H9 (cell line): ENCODE measurements around the gene HDDC2. TPM values are rescaled to one million over a fixed set of nuclear protein-coding genes. Genes with fewer than 3 reads are reported as not detected.

ENCODE experiments used
- DNase-seq: peaks from one replicate; pipeline ENCODE4 v3.0.0-alpha.2; 2017
- H2AFZ ChIP-seq: one replicate; pipeline ENCODE4 v1.6.1; 2013; ENCODE audit warnings: mild to moderate bottlenecking, low read length, control low read depth, moderate library complexity
- H2AK5ac ChIP-seq: 2 replicates; pipeline ENCODE4 v1.6.1; 2013; ENCODE audit warnings: low read length, control low read depth, mixed read lengths; ENCODE audit not compliant: insufficient read length
- H2BK120ac ChIP-seq: one replicate; pipeline ENCODE4 v1.6.1; 2013; ENCODE audit warnings: low read depth, mild to moderate bottlenecking, low read length, control low read depth, inconsistent platforms; ENCODE audit not compliant: poor library complexity, severe bottlenecking
- H2BK12ac ChIP-seq: 2 replicates; pipeline ENCODE4 v1.6.1; 2013; ENCODE audit warnings: low read length, control low read depth, mixed read lengths, low read depth; ENCODE audit not compliant: insufficient read length
- H2BK15ac ChIP-seq: 2 replicates; pipeline ENCODE4 v1.6.1; 2013; ENCODE audit warnings: low read depth, low read length, control low read depth
- H2BK20ac ChIP-seq: one replicate; pipeline ENCODE4 v1.6.1; 2013; ENCODE audit warnings: low read depth, mild to moderate bottlenecking, low read length, control low read depth, inconsistent platforms; ENCODE audit not compliant: poor library complexity, severe bottlenecking
- H2BK5ac ChIP-seq: 2 replicates; pipeline ENCODE4 v1.6.1; 2013; ENCODE audit warnings: low read length, control low read depth, mixed read lengths; ENCODE audit not compliant: insufficient read length
- H3K14ac ChIP-seq: 2 replicates; pipeline ENCODE4 v1.6.1; 2013; ENCODE audit warnings: low read length, control low read depth; ENCODE audit not compliant: insufficient read depth
- H3K18ac ChIP-seq: 2 replicates; pipeline ENCODE4 v1.6.1; 2013; ENCODE audit warnings: low read depth, mild to moderate bottlenecking, mixed read lengths, low read length, control low read depth; ENCODE audit not compliant: insufficient read length
- H3K23ac ChIP-seq: 2 replicates; pipeline ENCODE4 v1.6.1; 2013; ENCODE audit warnings: low read length, control low read depth, mixed read lengths, low read depth; ENCODE audit not compliant: insufficient read length
- H3K23me2 ChIP-seq: 2 replicates; pipeline ENCODE4 v1.6.1; 2013; ENCODE audit warnings: low read depth, mild to moderate bottlenecking, mixed read lengths, low read length, control low read depth; ENCODE audit not compliant: insufficient read length, poor library complexity, severe bottlenecking
- H3K27ac ChIP-seq: 2 replicates; pipeline ENCODE4 v1.5.1; 2013; ENCODE audit warnings: low read length, control low read depth, mixed read lengths, low read depth; ENCODE audit not compliant: insufficient read length
- H3K27me3 ChIP-seq: 2 replicates; pipeline ENCODE4 v1.6.1; 2013; ENCODE audit warnings: low read length, control low read depth, inconsistent platforms; ENCODE audit not compliant: insufficient read depth
- H3K4ac ChIP-seq: 2 replicates; pipeline ENCODE4 v1.6.1; 2013; ENCODE audit warnings: low read depth, mild to moderate bottlenecking, control low read depth, inconsistent platforms, low read length, moderate library complexity
- H3K4me1 ChIP-seq: 2 replicates; pipeline ENCODE4 v1.6.1; 2013; ENCODE audit warnings: low read length, control low read depth, inconsistent platforms; ENCODE audit not compliant: insufficient read depth
- H3K4me2 ChIP-seq: 2 replicates; pipeline ENCODE4 v1.6.1; 2013; ENCODE audit warnings: low read length, control low read depth, mixed read lengths; ENCODE audit not compliant: insufficient read length, insufficient read depth
- H3K56ac ChIP-seq: 2 replicates; pipeline ENCODE4 v1.6.1; 2013; ENCODE audit warnings: low read depth, mild to moderate bottlenecking, mixed read lengths, low read length, control low read depth; ENCODE audit not compliant: insufficient read length
- H3K79me1 ChIP-seq: 2 replicates; pipeline ENCODE4 v1.6.1; 2013; ENCODE audit warnings: low read depth, mild to moderate bottlenecking, moderate library complexity, low read length, control low read depth, inconsistent platforms; ENCODE audit not compliant: insufficient read depth, poor library complexity, severe bottlenecking
- H3K79me2 ChIP-seq: 2 replicates; pipeline ENCODE4 v1.6.1; 2013; ENCODE audit warnings: low read length, control low read depth, inconsistent platforms; ENCODE audit not compliant: insufficient read depth
- H3K9ac ChIP-seq: 2 replicates; pipeline ENCODE4 v1.6.1; 2013; ENCODE audit warnings: low read length, control low read depth, mixed read lengths; ENCODE audit not compliant: insufficient read length; ENCODE audit errors: extremely low read depth
- H3K9me3 ChIP-seq: one replicate; pipeline ENCODE4 v1.6.1; 2013; ENCODE audit warnings: low read depth, low read length, inconsistent platforms; ENCODE audit not compliant: control insufficient read depth
- H3T11ph ChIP-seq: one replicate; pipeline ENCODE4 v1.6.1; 2013; ENCODE audit warnings: mild to moderate bottlenecking, low read length, control low read depth, inconsistent platforms
- H4K20me1 ChIP-seq: one replicate; pipeline ENCODE4 v1.6.1; 2013; ENCODE audit not compliant: control insufficient read depth, insufficient read length, insufficient read depth
- H4K5ac ChIP-seq: 2 replicates; pipeline ENCODE4 v1.6.1; 2013; ENCODE audit warnings: low read depth, mild to moderate bottlenecking, mixed read lengths, low read length, control low read depth; ENCODE audit not compliant: insufficient read length
- H4K8ac ChIP-seq: replicated peaks from 2 replicates; pipeline ENCODE4 v1.6.1; 2013; ENCODE audit warnings: low read length, control low read depth, mixed read lengths, low read depth; ENCODE audit not compliant: insufficient read length
- H4K91ac ChIP-seq: 2 replicates; pipeline ENCODE4 v1.6.1; 2013; ENCODE audit warnings: low read depth, mild to moderate bottlenecking, moderate library complexity, mixed read lengths, low read length, control low read depth; ENCODE audit not compliant: insufficient read length
- H3K27ac Mint-ChIP-seq, 3 experiments: 2 replicates in 2 of 3; 3 replicates in 1 of 3; pipeline ENCODE4 v1.8.0; 2020 to 2021; ENCODE audit warnings: mixed read lengths in 3 of 3, mild to moderate bottlenecking in 1 of 3, moderate library complexity in 1 of 3
- H3K27me3 Mint-ChIP-seq: 2 replicates; pipeline ENCODE4 v1.8.0; 2021; ENCODE audit warnings: low read depth, mild to moderate bottlenecking, moderate library complexity, mixed read lengths
- H3K36me3 Mint-ChIP-seq, 3 experiments: 2 replicates in 2 of 3; 3 replicates in 1 of 3; pipeline ENCODE4 v1.8.0; 2020 to 2021; ENCODE audit warnings: low read depth in 3 of 3, mixed read lengths in 3 of 3; ENCODE audit not compliant: insufficient read depth in 1 of 3
- H3K4me1 Mint-ChIP-seq, 2 experiments: 2 replicates each; pipeline ENCODE4 v1.8.0; 2020; ENCODE audit warnings: mixed read lengths in 2 of 2
- H3K4me3 Mint-ChIP-seq, 2 experiments: 2 replicates in 1 of 2; 3 replicates in 1 of 2; pipeline ENCODE4 v1.8.0; 2020 to 2021; ENCODE audit warnings: mild to moderate bottlenecking in 2 of 2, mixed read lengths in 2 of 2, moderate library complexity in 1 of 2
- H3K9me3 Mint-ChIP-seq, 2 experiments: 2 replicates in 1 of 2; 3 replicates in 1 of 2; pipeline ENCODE4 v1.8.0; 2020; ENCODE audit warnings: mild to moderate bottlenecking in 2 of 2, mixed read lengths in 2 of 2, moderate library complexity in 1 of 2
- WGBS: extraction: QIAGEN DNeasy Blood & Tissue Kit; methylation state at CpG from one replicate; pipeline ENCODE4 v1.1.7; 2013; ENCODE audit warnings: missing lambda C conversion rate, low lambda C conversion rate, mixed read lengths; ENCODE audit not compliant: insufficient read length; ENCODE audit errors: extremely low coverage; 5-methylcytosine and 5-hydroxymethylcytosine counted together
- total RNA-seq: library from RNA; stranded (reverse); gene quantifications from 2 replicates; pipeline ENCODE4 v1.2.1, GENCODE V29; 2021
- TF ChIP-seq, protein P1 (sequence below): fragments of 200-600 bp; sonication (generic); conservative IDR thresholded peaks from 3 replicates; pipeline ENCODE4 v1.8.0; 2021; ENCODE audit warnings: antibody characterized with exemption, mild to moderate bottlenecking

The HDDC2 gene
- total RNA-seq, 1 experiment from 2014 or later: 77.8 TPM

DNA sequence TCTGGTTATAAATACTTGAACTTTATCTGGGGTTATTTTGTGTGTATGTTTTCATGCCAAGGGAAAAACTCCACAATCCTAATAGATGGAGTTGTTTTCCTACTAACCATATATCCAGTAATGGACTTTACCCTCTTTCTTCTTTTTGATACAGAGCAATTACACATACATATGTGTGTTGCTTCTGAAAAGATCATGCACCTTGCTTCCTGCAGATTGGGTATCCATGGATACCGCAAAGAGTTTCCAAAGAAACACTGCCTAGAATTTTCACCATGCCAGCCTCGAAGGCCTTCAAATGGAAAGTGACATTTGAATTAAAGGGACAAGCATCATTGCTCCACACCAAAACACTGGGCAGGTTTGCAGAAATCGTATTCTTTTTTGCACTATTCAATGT lies 26.8 kb downstream of the HDDC2 start:
- Histone ChIP-seq H3K9me3 (no peaks in the 10 kb centered on the region), H3K79me1 (no peaks in the 10 kb centered on the region), H3K4ac (no peak overlapping the region), H2BK5ac (no peak overlapping the region), H2AK5ac (no peak overlapping the region), H4K8ac (no peak overlapping the region), H3K14ac (no peak overlapping the region), H2BK120ac (no peak overlapping the region), H2BK15ac (no peak overlapping the region), H3K56ac (no peak overlapping the region), H3K23ac (no peak overlapping the region), H3K4me1 (no peaks in the 10 kb centered on the region), H3K4me2 (no peak overlapping the region), H4K91ac (no peak overlapping the region), H3K27ac (no peak overlapping the region), H4K5ac (no peak overlapping the region), H3K27me3 (no peaks in the 10 kb centered on the region), H4K20me1 (no peaks in the 10 kb centered on the region), H3K18ac (no peak overlapping the region), H3T11ph (no peak overlapping the region), H2AFZ (no peak overlapping the region), H3K9ac (no peak overlapping the region), H3K79me2 (no peaks in the 10 kb centered on the region), H2BK12ac (no peak overlapping the region), H2BK20ac (no peak overlapping the region), H3K23me2 (no peaks in the 10 kb centered on the region)
- H3K27ac Mint-ChIP-seq: no peak overlapping the region
- TF ChIP-seq, protein P1, sequence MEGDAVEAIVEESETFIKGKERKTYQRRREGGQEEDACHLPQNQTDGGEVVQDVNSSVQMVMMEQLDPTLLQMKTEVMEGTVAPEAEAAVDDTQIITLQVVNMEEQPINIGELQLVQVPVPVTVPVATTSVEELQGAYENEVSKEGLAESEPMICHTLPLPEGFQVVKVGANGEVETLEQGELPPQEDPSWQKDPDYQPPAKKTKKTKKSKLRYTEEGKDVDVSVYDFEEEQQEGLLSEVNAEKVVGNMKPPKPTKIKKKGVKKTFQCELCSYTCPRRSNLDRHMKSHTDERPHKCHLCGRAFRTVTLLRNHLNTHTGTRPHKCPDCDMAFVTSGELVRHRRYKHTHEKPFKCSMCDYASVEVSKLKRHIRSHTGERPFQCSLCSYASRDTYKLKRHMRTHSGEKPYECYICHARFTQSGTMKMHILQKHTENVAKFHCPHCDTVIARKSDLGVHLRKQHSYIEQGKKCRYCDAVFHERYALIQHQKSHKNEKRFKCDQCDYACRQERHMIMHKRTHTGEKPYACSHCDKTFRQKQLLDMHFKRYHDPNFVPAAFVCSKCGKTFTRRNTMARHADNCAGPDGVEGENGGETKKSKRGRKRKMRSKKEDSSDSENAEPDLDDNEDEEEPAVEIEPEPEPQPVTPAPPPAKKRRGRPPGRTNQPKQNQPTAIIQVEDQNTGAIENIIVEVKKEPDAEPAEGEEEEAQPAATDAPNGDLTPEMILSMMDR: no peak
- peaks cover 6 to 7% of the 10 kb centered on the region in 2 experiments for H3K4me1 Mint-ChIP-seq
- no peaks in the 10 kb centered on the region; a peak in 1 of 5 replicates for H3K9me3 Mint-ChIP-seq
- H3K27me3 Mint-ChIP-seq: no peaks in the 10 kb centered on the region
- no CpG with 5 or more reads among the region's 3 CpGs for WGBS
- H3K36me3 Mint-ChIP-seq: peaks cover 11 to 30% (median 20%) of the 10 kb centered on the region in 3 experiments; a peak in 6 of 7 replicates
- H3K4me3 Mint-ChIP-seq: no peak overlapping the region
- no peak for DNase-seq
